Esophagus mucosa (tissue), 1 donor: ENCODE data around the gene HOXB1. TPM values are rescaled to one million over a fixed set of nuclear protein-coding genes. Genes with fewer than 3 reads are reported as not detected.
"Not testable (repeated sequence)": the region's sequence is repeated elsewhere in the genome, so short reads cannot be mapped to it uniquely, and the experiment has no call there.

ENCODE experiments used
- ATAC-seq: fragments of 200-7000 bp; cut with Tn5 transposase; one replicate; pipeline ENCODE4 v1.9.1; 2020
- total RNA-seq: library from RNA; stranded (reverse); gene quantifications from one replicate; pipeline ENCODE4 v1.2.4, GENCODE V29; 2023
- donor health status: DM: yes; HTN: yes; CAD: no.

HOXB1 gene
- total RNA-seq, 1 donor from 2014 or later: 0.24 TPM

DNA sequence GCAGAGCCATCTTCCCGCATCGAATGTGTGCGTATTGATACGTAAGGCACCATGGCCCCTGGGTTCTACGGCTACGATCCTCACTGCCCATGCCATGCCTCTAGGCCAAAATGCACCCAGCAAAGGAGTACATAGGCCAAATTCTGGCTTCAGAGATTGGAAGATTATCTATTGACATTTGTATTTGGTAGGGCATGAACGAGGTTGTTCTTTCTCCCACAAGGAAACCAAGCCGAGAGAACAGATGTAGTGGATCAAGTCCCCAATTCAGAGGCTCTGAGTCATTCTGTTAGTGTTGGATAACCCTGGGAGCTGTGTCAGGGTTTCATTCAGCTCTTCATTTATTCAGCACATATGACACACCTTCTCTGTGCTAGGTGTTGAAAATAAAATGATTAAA lies 36.5 kb downstream of the HOXB1 start:
- peak; percentile 73 for ATAC-seq

- peak; percentile 82 for ATAC-seq
Observed at GRCh38 chr17:48492401-48493298, 38.2 kb downstream of the HOXB1 start.

DNA sequence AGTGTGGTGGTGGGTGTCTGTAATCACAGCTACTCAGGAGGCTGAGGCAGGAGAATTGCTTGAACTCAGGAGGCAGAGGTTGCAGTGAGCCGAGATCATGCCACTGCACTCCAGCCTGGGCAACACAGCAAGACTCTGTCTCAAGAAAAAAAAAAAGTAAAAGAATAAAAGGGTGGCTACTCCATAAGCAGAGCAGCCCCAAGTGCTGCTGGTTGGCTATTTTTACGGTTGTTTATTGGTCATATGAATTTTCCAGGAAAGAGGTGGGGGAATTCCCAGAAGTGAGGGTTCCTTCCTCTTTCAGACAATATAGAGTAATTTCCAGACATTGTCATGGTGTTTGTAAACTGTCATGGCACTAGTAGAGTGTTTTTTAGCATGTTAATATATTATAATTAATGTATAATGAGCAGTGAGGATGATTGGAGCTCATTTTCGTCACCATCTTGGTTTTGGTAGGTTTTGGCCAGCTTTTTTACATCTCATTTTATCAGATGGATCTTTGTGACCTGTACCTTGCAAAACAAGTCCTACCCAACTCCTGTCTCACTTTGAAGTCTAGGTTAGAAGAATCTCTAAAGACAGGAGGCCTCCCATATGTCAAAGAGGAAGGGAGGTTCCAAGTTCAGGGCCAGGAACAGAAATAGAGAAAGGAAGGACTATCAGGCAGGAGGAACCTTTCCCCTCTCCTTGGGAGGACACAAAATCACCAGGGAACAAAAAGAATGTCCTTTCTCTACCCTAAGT lies 39.1 kb downstream of the HOXB1 start:
- ATAC-seq: no peak

- ATAC-seq: no peak
Observed at GRCh38 chr17:48490451-48490892, 40.3 kb downstream of the HOXB1 start.

- no peak for ATAC-seq
Observed at GRCh38 chr17:48489781-48490180, 41.0 kb downstream of the HOXB1 start.

- no peak for ATAC-seq
Observed at GRCh38 chr17:48488548-48489106, 42.2 kb downstream of the HOXB1 start.

GRCh38 chr17:48487221-48487620 lies 43.6 kb downstream of the HOXB1 start:
- no peak for ATAC-seq

GRCh38 chr17:48486557-48486956 lies 44.3 kb downstream of the HOXB1 start:
- ATAC-seq: peak; percentile 71

- peak; percentile 47 for ATAC-seq
Observed at GRCh38 chr17:48484850-48485249, 46.0 kb downstream of the HOXB1 start.

- no peak for ATAC-seq
Observed at GRCh38 chr17:48484256-48484655, 46.6 kb downstream of the HOXB1 start.

GRCh38 chr17:48483471-48484131 lies 47.2 kb downstream of the HOXB1 start:
- ATAC-seq: peak; percentile 39

DNA sequence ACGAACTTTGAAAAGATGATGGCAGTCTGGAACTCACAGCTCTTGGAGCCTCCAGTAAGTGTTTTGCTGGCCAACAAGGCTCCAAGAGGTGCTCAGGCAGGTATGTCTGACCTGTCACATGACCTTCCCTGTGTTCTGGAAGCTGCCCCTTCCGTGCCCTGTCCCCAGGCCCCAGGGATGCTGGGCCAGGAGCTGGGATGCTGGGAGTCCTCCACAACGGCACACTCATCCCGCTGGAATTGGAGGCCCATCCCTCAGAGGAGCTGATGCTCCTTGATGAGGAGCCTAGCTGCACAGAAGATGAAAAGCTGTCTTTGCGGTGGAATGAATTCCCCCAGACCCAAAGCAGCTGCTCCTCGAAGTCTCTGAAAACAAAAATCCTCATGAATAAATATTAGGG lies 47.8 kb downstream of the HOXB1 start:
- no peak for ATAC-seq

GRCh38 chr17:48482301-48482700 lies 48.5 kb downstream of the HOXB1 start:
- not testable (repeated sequence) for ATAC-seq

DNA sequence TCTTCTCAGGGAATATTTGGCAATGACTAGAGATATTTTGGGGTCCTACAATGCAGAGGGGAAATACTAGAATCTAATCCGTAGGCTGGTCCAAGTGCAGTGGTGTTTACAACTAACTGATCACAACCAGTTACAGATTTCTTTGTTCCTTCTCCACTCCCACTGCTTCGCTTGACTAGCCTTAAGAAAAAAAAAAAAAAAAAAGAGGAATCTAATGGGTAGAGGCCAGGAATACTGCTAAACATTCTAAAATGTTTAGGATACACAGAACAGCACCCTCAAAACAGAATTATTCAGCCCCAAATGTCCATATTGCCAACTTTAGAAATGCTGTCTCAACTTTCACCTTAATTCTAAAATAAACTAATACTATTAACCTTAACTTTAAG lies 51.8 kb downstream of the HOXB1 start:
- no peak for ATAC-seq

Other genes with a start within 250 kb of the HOXB1 start
- gene SKAP1, start 100.8 kb downstream of the HOXB1 start, total RNA-seq: 0.68 TPM
- gene HOXB2, start 14.1 kb upstream of the HOXB1 start, total RNA-seq: 14.1 TPM
- 2.4 TPM for gene HOXB4, start 47.3 kb upstream of the HOXB1 start, total RNA-seq
- gene HOXB3, start 59.2 kb upstream of the HOXB1 start, total RNA-seq: 6.0 TPM
- 0.16 TPM for gene HOXB5, start 62.8 kb upstream of the HOXB1 start, total RNA-seq
- gene HOXB6, start 74.0 kb upstream of the HOXB1 start, total RNA-seq: 0.28 TPM
- gene HOXB7, start 80.0 kb upstream of the HOXB1 start, total RNA-seq: 2.1 TPM
- gene HOXB8, start 84.3 kb upstream of the HOXB1 start, total RNA-seq: not detected
- gene HOXB9, start 95.3 kb upstream of the HOXB1 start, total RNA-seq: not detected
- not detected for gene PRAC1, start 191.5 kb upstream of the HOXB1 start, total RNA-seq
- not detected for gene PRAC2, start 192.2 kb upstream of the HOXB1 start, total RNA-seq
- gene HOXB13, start 197.7 kb upstream of the HOXB1 start, total RNA-seq: not detected